PC-3 (cell line): ENCODE measurements around the gene SCYGR4. TPM values are rescaled to one million over a fixed set of nuclear protein-coding genes. Genes with fewer than 3 reads are reported as not detected.

Experiments
- ATAC-seq: fragments of 200-7000 bp; cut with Tn5 transposase; 2 replicates; pipeline ENCODE4 v1.9.1; 2020; ENCODE audit warnings: mild to moderate bottlenecking, moderate library complexity
- BruUV-seq: library from RNA; stranded (reverse); fragments of 400-500 nt; replicated peaks from 2 replicates; lab custom pipeline; 2021; lab: Mats Ljungman, UMichigan
- CTCF ChIA-PET: fragments of 300-600 bp; sonication (Branson Sonifier 250); formaldehyde crosslinking; loops from one replicate; lab custom pipeline; 2022; ENCODE audit warnings: antibody characterized with exemption; lab: Charles Lee
- POLR2A ChIA-PET: fragments of 300-600 bp; sonication (Branson Sonifier 250); formaldehyde crosslinking; loops from one replicate; lab custom pipeline; 2022; ENCODE audit warnings: antibody characterized with exemption; ENCODE audit not compliant: unreplicated experiment; lab: Charles Lee
- DNase-seq: peaks from one replicate; pipeline ENCODE4 v3.0.0-alpha.2; 2015
- H2AFZ ChIP-seq: fragments of 300-600 bp; sonication (generic); 2 replicates; pipeline ENCODE4 v1.6.0; 2016; ENCODE audit warnings: antibody characterized with exemption, low read length
- H3F3A ChIP-seq: fragments of 300-600 bp; sonication (generic); one replicate; pipeline ENCODE4 v1.6.0; 2017; ENCODE audit warnings: antibody characterized with exemption, low read length, control low read depth, mild to moderate bottlenecking; ENCODE audit not compliant: unreplicated experiment
- H3K27ac ChIP-seq: fragments of 300-600 bp; sonication (generic); 2 replicates; pipeline ENCODE4 v1.5.1; 2016; ENCODE audit warnings: mild to moderate bottlenecking, low read length
- H3K27me3 ChIP-seq: fragments of 300-600 bp; sonication (generic); 2 replicates; pipeline ENCODE4 v1.6.1; 2016; ENCODE audit warnings: low read length, mixed read lengths
- H3K36me3 ChIP-seq: fragments of 300-600 bp; sonication (generic); 2 replicates; pipeline ENCODE4 v1.6.1; 2016; ENCODE audit warnings: low read depth, mixed run types, low read length, mixed read lengths
- H3K4me1 ChIP-seq: fragments of 300-600 bp; sonication (generic); 2 replicates; pipeline ENCODE4 v1.5.1; 2016; ENCODE audit warnings: low read length; ENCODE audit not compliant: insufficient read depth
- H3K4me2 ChIP-seq: fragments of 300-600 bp; sonication (generic); 2 replicates; pipeline ENCODE4 v1.6.0; 2016; ENCODE audit warnings: low read length
- H3K4me3 ChIP-seq: fragments of 300-600 bp; sonication (generic); 2 replicates; pipeline ENCODE4 v1.5.1; 2016; ENCODE audit warnings: mild to moderate bottlenecking, low read length, mixed read lengths
- H3K79me2 ChIP-seq: fragments of 300-600 bp; sonication (generic); 2 replicates; pipeline ENCODE4 v1.6.1; 2017; ENCODE audit warnings: low read length, mixed read lengths
- H3K9ac ChIP-seq: fragments of 300-600 bp; sonication (generic); 2 replicates; pipeline ENCODE4 v1.6.0; 2016; ENCODE audit warnings: mild to moderate bottlenecking, low read length
- H3K9me2 ChIP-seq: fragments of 300-600 bp; sonication (generic); replicated peaks from 2 replicates; pipeline ENCODE4 v1.6.1; 2016; ENCODE audit warnings: mixed run types, low read length, mixed read lengths
- H3K9me3 ChIP-seq: fragments of 300-600 bp; sonication (generic); 2 replicates; pipeline ENCODE4 v1.6.1; 2016; ENCODE audit warnings: low read length, mixed read lengths
- H4K20me1 ChIP-seq: fragments of 300-600 bp; sonication (generic); 2 replicates; pipeline ENCODE4 v1.6.1; 2016; ENCODE audit warnings: low read length, mixed read lengths
- EZH2 ChIP-seq: fragments of 300-600 bp; sonication (generic); IDR thresholded peaks from one replicate; pipeline ENCODE4 v1.6.1; 2017; ENCODE audit warnings: antibody characterized with exemption, mild to moderate bottlenecking, low read length; ENCODE audit not compliant: unreplicated experiment
- EZH2phosphoT487 ChIP-seq: fragments of 300-600 bp; sonication (generic); IDR thresholded peaks from 2 replicates; pipeline ENCODE4 v1.6.1; 2018; ENCODE audit warnings: mild to moderate bottlenecking, antibody characterized with exemption, low read length, borderline replicate concordance
- intact Hi-C: fragments of 100-400 bp; cut with micrococcal nuclease; formaldehyde crosslinking; loops from 2 replicates; pipeline ENCODE4 v1.9.0; 2023
- total RNA-seq: library from RNA; depleted of rRNA; stranded (reverse); fragments of >200 nt; gene quantifications from 2 replicates; pipeline ENCODE4 v1.2.3, GENCODE V29; 2014
- TF ChIP-seq, protein P1 (sequence below): fragments of 300-600 bp; sonication (generic); conservative IDR thresholded peaks from 2 replicates; pipeline ENCODE4 v1.5.1; 2017; ENCODE audit warnings: antibody characterized with exemption, low read depth, mild to moderate bottlenecking, low read length

The SCYGR4 gene
- total RNA-seq, 1 experiment from 2014 or later = not detected

- Histone ChIP-seq H3K4me3 (no peak overlapping the region), H3K27me3 (no peaks in the 10 kb centered on the region), H3K79me2 (no peaks in the 10 kb centered on the region), H3K27ac (no peak overlapping the region), H3F3A (no peaks in the 10 kb centered on the region), H3K9ac (no peak overlapping the region), H3K4me1 (no peaks in the 10 kb centered on the region), H3K9me2 (0 out of 2 replicates have a peak, but pooled peaks cover 2% of the 10 kb centered on the region), H4K20me1 (no peaks in the 10 kb centered on the region), H3K4me2 (no peak overlapping the region), H2AFZ (no peak overlapping the region), H3K36me3 (no peaks in the 10 kb centered on the region), H3K9me3 (no peaks in the 10 kb centered on the region)
- POLR2A ChIA-PET = no interaction called here
- intact Hi-C loops = no loop called here
- CTCF ChIA-PET = no interaction called here
- TF ChIP-seq, protein P1, sequence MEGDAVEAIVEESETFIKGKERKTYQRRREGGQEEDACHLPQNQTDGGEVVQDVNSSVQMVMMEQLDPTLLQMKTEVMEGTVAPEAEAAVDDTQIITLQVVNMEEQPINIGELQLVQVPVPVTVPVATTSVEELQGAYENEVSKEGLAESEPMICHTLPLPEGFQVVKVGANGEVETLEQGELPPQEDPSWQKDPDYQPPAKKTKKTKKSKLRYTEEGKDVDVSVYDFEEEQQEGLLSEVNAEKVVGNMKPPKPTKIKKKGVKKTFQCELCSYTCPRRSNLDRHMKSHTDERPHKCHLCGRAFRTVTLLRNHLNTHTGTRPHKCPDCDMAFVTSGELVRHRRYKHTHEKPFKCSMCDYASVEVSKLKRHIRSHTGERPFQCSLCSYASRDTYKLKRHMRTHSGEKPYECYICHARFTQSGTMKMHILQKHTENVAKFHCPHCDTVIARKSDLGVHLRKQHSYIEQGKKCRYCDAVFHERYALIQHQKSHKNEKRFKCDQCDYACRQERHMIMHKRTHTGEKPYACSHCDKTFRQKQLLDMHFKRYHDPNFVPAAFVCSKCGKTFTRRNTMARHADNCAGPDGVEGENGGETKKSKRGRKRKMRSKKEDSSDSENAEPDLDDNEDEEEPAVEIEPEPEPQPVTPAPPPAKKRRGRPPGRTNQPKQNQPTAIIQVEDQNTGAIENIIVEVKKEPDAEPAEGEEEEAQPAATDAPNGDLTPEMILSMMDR = no peak
- TF ChIP-seq EZH2phosphoT487 (no peak), EZH2 (no peak)
- ATAC-seq (no peak), DNase-seq (no peak)
- no TSS peak for BruUV-seq
These were observed 7.2 kb upstream of the SCYGR4 start for GRCh38 chr2:227610123-227610522.

DNA sequence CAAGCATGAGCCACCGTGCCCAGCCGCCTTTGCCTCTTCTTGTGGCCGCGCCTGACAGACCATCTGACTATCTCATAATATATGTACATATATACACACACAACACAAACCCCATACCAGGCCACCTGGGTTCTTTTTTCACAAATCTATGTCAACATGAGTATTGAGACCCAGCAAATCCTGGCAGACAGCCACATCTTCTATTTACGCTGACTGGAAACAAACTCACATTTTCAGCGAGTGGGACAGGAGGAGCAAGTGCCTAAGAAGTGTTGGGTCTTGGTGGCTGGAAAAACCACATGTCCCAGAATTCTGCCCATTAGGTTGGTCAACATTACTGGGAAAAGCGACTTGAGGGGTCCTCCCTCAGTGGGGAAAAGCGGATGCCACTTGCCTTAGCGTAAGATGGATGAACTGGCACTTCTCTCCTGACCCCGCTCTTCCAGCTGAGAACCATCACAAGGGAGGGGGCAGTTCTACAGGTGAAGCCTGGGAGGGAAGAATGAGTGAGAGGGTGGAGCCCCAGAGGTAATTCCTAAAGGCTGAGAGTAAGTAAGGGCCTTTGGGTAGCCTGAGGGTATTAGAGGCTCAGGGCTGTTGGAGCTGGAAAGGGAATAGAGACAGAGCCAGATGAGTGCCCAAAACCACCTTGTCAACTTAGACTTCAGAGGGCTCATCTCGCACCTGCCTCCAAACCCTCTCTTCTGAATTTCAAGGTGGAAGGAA is 4.6 kb upstream of the SCYGR4 start:
- H2AFZ ChIP-seq = no peak overlapping the region
- no peaks in the 10 kb centered on the region for H3K9me3 ChIP-seq
- no peak overlapping the region for H3K9ac ChIP-seq
- ATAC-seq = no peak
- H3F3A ChIP-seq = no peaks in the 10 kb centered on the region
- H3K4me2 ChIP-seq = no peak overlapping the region
- H3K36me3 ChIP-seq = no peaks in the 10 kb centered on the region
- ChIA-PET POLR2A (no interaction called here), CTCF (no interaction called here)
- H3K27ac ChIP-seq = no peak overlapping the region
- no peaks in the 10 kb centered on the region for H3K27me3 ChIP-seq
- 0 out of 2 replicates have a peak, but pooled peaks cover 2% of the 10 kb centered on the region for H3K9me2 ChIP-seq
- no peaks in the 10 kb centered on the region for H3K79me2 ChIP-seq
- no peaks in the 10 kb centered on the region for H3K4me1 ChIP-seq
- intact Hi-C loops = no loop called here
- no peak overlapping the region for H3K4me3 ChIP-seq
- no peaks in the 10 kb centered on the region for H4K20me1 ChIP-seq
- no peak for DNase-seq
- TF ChIP-seq, protein P1 = no peak
- TF ChIP-seq EZH2 (no peak), EZH2phosphoT487 (no peak)
- BruUV-seq = no TSS peak

DNA sequence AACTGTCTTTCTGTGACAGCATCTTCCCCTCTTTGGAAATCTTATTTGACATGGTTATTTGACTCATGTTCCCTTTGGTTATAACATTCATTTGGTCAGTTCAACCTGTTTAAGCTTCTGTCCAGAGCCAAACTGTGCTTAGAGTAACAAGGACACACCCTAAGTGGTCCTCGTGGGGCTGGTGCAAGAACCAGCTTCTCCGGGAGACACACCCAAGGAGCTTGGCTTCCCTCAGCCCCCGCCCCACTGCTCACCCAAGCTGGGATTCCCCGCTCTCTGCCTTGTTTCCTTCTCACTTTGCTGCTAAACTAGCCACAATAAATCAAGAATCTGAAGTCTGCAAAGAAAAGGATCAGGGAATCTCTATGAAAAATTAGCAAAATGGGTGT is 4.0 kb upstream of the SCYGR4 start:
- Histone ChIP-seq H2AFZ (no peak overlapping the region), H3K36me3 (no peaks in the 10 kb centered on the region), H3K27me3 (no peaks in the 10 kb centered on the region), H3K4me3 (no peak overlapping the region), H3K79me2 (no peaks in the 10 kb centered on the region), H3K4me1 (no peaks in the 10 kb centered on the region), H3K4me2 (no peak overlapping the region), H3K9me2 (0 out of 2 replicates have a peak, but pooled peaks cover 2% of the 10 kb centered on the region), H4K20me1 (no peaks in the 10 kb centered on the region), H3K9me3 (no peaks in the 10 kb centered on the region), H3K27ac (no peak overlapping the region), H3K9ac (no peak overlapping the region), H3F3A (no peaks in the 10 kb centered on the region)
- ATAC-seq (no peak), DNase-seq (no peak)
- no TSS peak for BruUV-seq
- TF ChIP-seq EZH2phosphoT487 (no peak), EZH2 (no peak)
- TF ChIP-seq, protein P1 = no peak
- CTCF ChIA-PET = no interaction called here
- POLR2A ChIA-PET = no interaction called here
- intact Hi-C loops = no loop called here
